Liver (tissue), 9 donors: ENCODE data around the gene DMPK. TPM values are rescaled to one million over a fixed set of nuclear protein-coding genes. Genes with fewer than 3 reads are reported as not detected.

Experiments used
- DNase-seq: peaks from one replicate; pipeline ENCODE4 v3.0.0-alpha.2; 2017; ENCODE audit warnings: low spot score
- H3K27ac ChIP-seq, 2 donors: one replicate each; pipeline ENCODE4 v1.7.0; 2013; ENCODE audit warnings: inconsistent platforms in 2 of 2, low read length in 2 of 2, control low read depth in 1 of 2, low read depth in 1 of 2, mild to moderate bottlenecking in 1 of 2
- H3K27me3 ChIP-seq, 4 donors: one replicate each; pipeline versions ENCODE4 v1.6.1 to v1.7.0; 2013; ENCODE audit warnings: low read length in 3 of 4, inconsistent platforms in 1 of 4, mild to moderate bottlenecking in 1 of 4, moderate library complexity in 1 of 4; ENCODE audit not compliant: control insufficient read depth in 4 of 4, insufficient read depth in 4 of 4
- H3K36me3 ChIP-seq, 4 donors: one replicate each; pipeline versions ENCODE4 v1.6.1 to v1.7.0; 2013; ENCODE audit warnings: low read length in 3 of 4, mild to moderate bottlenecking in 3 of 4, low read depth in 1 of 4, moderate library complexity in 1 of 4; ENCODE audit not compliant: control insufficient read depth in 4 of 4, insufficient read depth in 3 of 4
- H3K4me1 ChIP-seq, 4 donors: one replicate each; pipeline versions ENCODE4 v1.6.1 to v1.7.0; 2013; ENCODE audit warnings: low read length in 3 of 4, mild to moderate bottlenecking in 3 of 4, moderate library complexity in 1 of 4; ENCODE audit not compliant: control insufficient read depth in 4 of 4, insufficient read depth in 4 of 4
- H3K4me3 ChIP-seq, 3 donors: one replicate each; pipeline versions ENCODE4 v1.6.1 to v1.7.0; 2013; ENCODE audit warnings: low read length in 3 of 3, control low read depth in 1 of 3, low read depth in 1 of 3, mild to moderate bottlenecking in 1 of 3
- H3K9ac ChIP-seq, 2 donors: one replicate each; pipeline ENCODE4 v1.7.0; 2013; ENCODE audit warnings: low read length in 2 of 2, mild to moderate bottlenecking in 2 of 2, moderate library complexity in 2 of 2, control low read depth in 1 of 2, low read depth in 1 of 2
- H3K9me3 ChIP-seq, 4 donors: one replicate each; pipeline versions ENCODE4 v1.6.1 to v1.7.0; 2013; ENCODE audit warnings: low read length in 3 of 4; ENCODE audit not compliant: control insufficient read depth in 4 of 4
- EGR1 ChIP-seq, 2 donors: IDR thresholded peaks; 2 replicates each; pipeline ENCODE4 v1.6.1; 2016 to 2018; ENCODE audit warnings: antibody characterized with exemption in 2 of 2, low read depth in 2 of 2
- FOXA2 ChIP-seq: IDR thresholded peaks from 2 replicates; pipeline ENCODE4 v1.6.1; 2016; ENCODE audit warnings: antibody characterized with exemption
- GABPA ChIP-seq, 2 donors: IDR thresholded peaks in 1 of 2; conservative IDR thresholded peaks in 1 of 2; 2 replicates each; pipeline ENCODE4 v1.6.1; 2016; ENCODE audit warnings: antibody characterized with exemption in 2 of 2, mild to moderate bottlenecking in 1 of 2, moderate library complexity in 1 of 2
- HNF4A ChIP-seq, 2 donors: conservative IDR thresholded peaks; 2 replicates each; pipeline ENCODE4 v1.6.1; 2016; ENCODE audit warnings: antibody characterized with exemption in 2 of 2, mild to moderate bottlenecking in 2 of 2
- HNF4G ChIP-seq: IDR thresholded peaks from 2 replicates; pipeline ENCODE4 v1.6.1; 2016; ENCODE audit warnings: antibody characterized with exemption
- JUND ChIP-seq, 2 donors: IDR thresholded peaks; 2 replicates each; pipeline ENCODE4 v1.6.1; 2016; ENCODE audit warnings: antibody characterized with exemption in 2 of 2
- RAD21 ChIP-seq, 2 donors: IDR thresholded peaks; 2 replicates each; pipeline ENCODE4 v1.6.1; 2016; ENCODE audit warnings: antibody characterized with exemption in 2 of 2, mild to moderate bottlenecking in 2 of 2
- RXRA ChIP-seq, 2 donors: IDR thresholded peaks; 2 replicates each; pipeline ENCODE4 v1.6.1; 2017 to 2018; ENCODE audit warnings: antibody characterized with exemption in 2 of 2, mild to moderate bottlenecking in 1 of 2
- SP1 ChIP-seq: IDR thresholded peaks from 2 replicates; pipeline ENCODE4 v1.6.1; 2018; ENCODE audit warnings: antibody characterized with exemption, mild to moderate bottlenecking
- TAF1 ChIP-seq: conservative IDR thresholded peaks from 2 replicates; pipeline ENCODE4 v1.6.1; 2016; ENCODE audit warnings: antibody characterized with exemption, mild to moderate bottlenecking
- YY1 ChIP-seq: IDR thresholded peaks from 2 replicates; pipeline ENCODE4 v1.6.1; 2016; ENCODE audit warnings: antibody characterized with exemption, mild to moderate bottlenecking
- WGBS: extraction: QIAGEN DNeasy Blood & Tissue Kit; methylation state at CpG from one replicate; pipeline ENCODE4 v1.1.7; 2013; 5-methylcytosine and 5-hydroxymethylcytosine counted together
- polyA plus RNA-seq, 2 donors: library from polyadenylated mRNA; stranded (reverse) in 1 of 2; unstranded in 1 of 2; fragments of 200-250 nt in 1 of 2; fragments of >200 nt in 1 of 2; fragmentation: Nextera tagmentation in 1 of 2; extraction: Ambion mirVana in 1 of 2; gene quantifications; one replicate each; pipeline versions ENCODE4 v1.2.1 to v1.2.3, GENCODE V29; 2013 to 2015
- total RNA-seq, 2 donors: library from RNA; depleted of rRNA; stranded (reverse); fragments of >200 nt; gene quantifications; one replicate each; pipeline ENCODE4 v1.2.3, GENCODE V29; 2014
- TF ChIP-seq, protein P1 (sequence below): IDR thresholded peaks from 2 replicates; pipeline ENCODE4 v1.6.1; 2016; ENCODE audit warnings: antibody characterized with exemption
- TF ChIP-seq, protein P2 (sequence below): IDR thresholded peaks from 2 replicates; pipeline ENCODE4 v1.6.1; 2016; ENCODE audit warnings: antibody characterized with exemption
- donor health status: healthy.
- donor health status: healthy.
- donor health status: healthy.
- donor health status: healthy.
- donor health status: healthy.

DMPK gene
- total and polyA plus RNA-seq, 4 donors, result 1.8 to 12.5 (median 6.1) TPM

DNA sequence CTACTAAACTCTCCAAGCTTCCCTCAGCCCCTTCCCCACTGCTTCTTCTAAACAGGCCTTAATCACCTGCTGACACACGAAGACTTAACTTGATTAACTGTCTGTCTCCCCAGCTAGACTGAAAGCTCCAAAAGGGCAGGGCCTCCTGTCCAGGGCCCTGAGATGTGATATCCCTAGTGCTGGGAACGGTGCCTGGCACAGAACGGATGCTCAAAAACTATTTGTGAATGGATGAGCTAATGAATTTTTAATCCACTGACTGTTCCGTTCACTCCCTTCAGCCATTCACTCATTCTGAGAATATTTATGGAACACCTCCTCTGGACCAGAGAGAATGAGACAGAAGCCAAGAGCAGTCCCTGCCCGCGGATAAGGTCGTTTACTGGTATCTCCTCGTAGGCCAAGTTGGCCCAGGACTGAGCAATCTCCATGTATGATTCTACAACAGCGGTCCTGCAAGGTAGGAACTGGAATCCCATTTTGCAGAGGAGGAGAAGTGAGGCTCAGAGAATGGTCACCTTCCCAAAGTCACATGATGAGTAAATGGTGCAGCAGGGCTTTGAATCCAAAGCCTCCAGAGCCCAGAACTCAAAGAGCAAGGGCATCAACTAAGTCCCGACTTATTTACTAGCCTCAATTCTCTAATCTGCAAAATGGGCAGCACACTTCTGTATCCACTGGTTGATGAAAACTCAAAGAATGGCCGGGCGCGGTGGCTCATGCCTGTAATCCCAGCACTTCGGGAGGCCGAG is 6.9 kb upstream of the DMPK start (continued):
- TF ChIP-seq, protein P1, sequence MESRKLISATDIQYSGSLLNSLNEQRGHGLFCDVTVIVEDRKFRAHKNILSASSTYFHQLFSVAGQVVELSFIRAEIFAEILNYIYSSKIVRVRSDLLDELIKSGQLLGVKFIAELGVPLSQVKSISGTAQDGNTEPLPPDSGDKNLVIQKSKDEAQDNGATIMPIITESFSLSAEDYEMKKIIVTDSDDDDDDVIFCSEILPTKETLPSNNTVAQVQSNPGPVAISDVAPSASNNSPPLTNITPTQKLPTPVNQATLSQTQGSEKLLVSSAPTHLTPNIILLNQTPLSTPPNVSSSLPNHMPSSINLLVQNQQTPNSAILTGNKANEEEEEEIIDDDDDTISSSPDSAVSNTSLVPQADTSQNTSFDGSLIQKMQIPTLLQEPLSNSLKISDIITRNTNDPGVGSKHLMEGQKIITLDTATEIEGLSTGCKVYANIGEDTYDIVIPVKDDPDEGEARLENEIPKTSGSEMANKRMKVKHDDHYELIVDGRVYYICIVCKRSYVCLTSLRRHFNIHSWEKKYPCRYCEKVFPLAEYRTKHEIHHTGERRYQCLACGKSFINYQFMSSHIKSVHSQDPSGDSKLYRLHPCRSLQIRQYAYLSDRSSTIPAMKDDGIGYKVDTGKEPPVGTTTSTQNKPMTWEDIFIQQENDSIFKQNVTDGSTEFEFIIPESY, result no peak
- TF ChIP-seq GABPA (IDR thresholded peaks at IDR 0.05 in 1 of 2, conservative IDR thresholded peaks at IDR 0.05 in 1 of 2) (no peak), EGR1 (IDR thresholded peaks at IDR 0.05; ENCODE audit: low read depth in 2 of 2) (no peak), HNF4A (conservative IDR thresholded peaks at IDR 0.05) (no peak), JUND (IDR thresholded peaks at IDR 0.05) (no peak), RXRA (IDR thresholded peaks at IDR 0.05) (no peak), RAD21 (IDR thresholded peaks at IDR 0.05) (no peak), FOXA2 (no peak)

DNA sequence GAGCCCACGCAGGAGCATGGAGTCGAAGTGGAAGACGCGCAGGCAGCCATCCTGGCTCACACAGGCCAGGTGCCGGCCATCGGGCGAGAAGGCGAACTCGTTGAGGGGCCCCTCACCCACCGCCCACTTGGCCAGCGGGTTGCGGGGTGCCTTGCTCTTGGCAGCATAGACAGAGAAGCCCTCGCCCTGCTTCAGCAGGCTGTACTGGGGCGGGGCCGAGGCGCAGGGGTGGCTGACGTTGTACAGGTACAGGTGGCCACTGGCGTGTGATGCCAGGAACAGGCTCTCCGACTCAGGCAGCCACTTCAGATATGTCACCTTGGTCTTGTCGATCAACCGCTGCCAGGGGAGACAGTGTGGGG is 4.2 kb upstream of the DMPK start:
- peaks cover 0 to 29% (median 7%) of the 10 kb centered on the region in 4 donors for H3K36me3 ChIP-seq
- H3K27me3 ChIP-seq, result no peaks in the 10 kb centered on the region
- no peak for DNase-seq
- H3K27ac ChIP-seq, result no peak overlapping the region
- no peak overlapping the region for H3K9ac ChIP-seq
- TF ChIP-seq, protein P2, sequence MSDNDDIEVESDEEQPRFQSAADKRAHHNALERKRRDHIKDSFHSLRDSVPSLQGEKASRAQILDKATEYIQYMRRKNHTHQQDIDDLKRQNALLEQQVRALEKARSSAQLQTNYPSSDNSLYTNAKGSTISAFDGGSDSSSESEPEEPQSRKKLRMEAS, result no peak
- TF ChIP-seq GABPA (IDR thresholded peaks at IDR 0.05 in 1 of 2, conservative IDR thresholded peaks at IDR 0.05 in 1 of 2) (no peak), FOXA2 (no peak), YY1 (no peak), RXRA (IDR thresholded peaks at IDR 0.05) (no peak), EGR1 (IDR thresholded peaks at IDR 0.05; ENCODE audit: low read depth in 2 of 2) (no peak), TAF1 (no peak), JUND (IDR thresholded peaks at IDR 0.05) (no peak), HNF4G (no peak), SP1 (no peak)
- TF ChIP-seq, protein P1, result no peak
- peaks cover 3 to 6% (median 5%) of the 10 kb centered on the region in 4 donors for H3K4me1 ChIP-seq
- no peaks in the 10 kb centered on the region for H3K9me3 ChIP-seq
- no peak overlapping the region for H3K4me3 ChIP-seq
- 97% methylated on average over 21 of the region's 21 CpGs for WGBS

DNA sequence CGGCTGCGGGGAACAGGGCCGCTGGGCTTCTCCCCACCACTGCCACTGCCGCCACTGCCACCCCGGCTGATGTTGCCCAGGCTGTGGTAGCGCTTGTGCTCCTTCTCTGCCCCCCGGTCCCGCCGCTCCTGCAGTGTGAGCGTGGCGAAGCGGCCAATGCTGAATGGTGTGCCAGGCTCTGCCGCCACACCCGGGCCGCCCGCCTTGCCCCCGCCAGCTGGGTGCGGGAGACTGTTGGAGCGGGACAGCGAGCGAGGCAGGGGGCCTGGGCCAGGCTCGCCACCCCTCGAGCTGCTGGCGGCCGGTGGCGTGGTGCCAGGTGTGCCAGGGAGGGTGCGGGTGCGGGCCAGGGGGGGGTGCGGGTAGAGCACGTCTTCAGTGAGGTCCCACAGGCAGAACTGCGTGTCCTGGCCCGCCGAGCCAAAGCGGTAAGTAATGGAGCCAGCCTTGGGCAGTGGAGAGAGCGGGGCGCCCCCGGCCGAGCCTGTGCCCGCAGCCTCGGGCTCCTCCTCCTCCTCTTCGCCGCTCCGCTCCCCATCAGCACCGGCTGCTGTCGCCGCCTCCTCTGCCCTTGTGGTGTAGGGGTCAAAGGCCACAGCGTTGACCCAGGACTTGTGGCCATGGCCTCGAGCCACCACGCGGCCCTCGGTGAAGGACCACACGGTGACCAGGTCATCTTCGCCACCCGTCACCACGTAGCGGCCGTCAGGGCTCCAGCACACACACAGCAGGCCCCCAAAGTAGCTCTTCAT is 3.7 kb upstream of the DMPK start:
- TF ChIP-seq, protein P1, result no peak
- no peak for TF ChIP-seq HNF4A (conservative IDR thresholded peaks at IDR 0.05)
- no peak for DNase-seq
- WGBS, result 95% methylated on average over 57 of the region's 57 CpGs
- H3K9me3 ChIP-seq, result no peaks in the 10 kb centered on the region
- H3K9ac ChIP-seq, result no peak overlapping the region
- no peak overlapping the region for H3K4me3 ChIP-seq
- peaks cover 0 to 4% (median 2%) of the 10 kb centered on the region in 4 donors for H3K4me1 ChIP-seq
- no peak overlapping the region for H3K27ac ChIP-seq
- no peaks in the 10 kb centered on the region for H3K27me3 ChIP-seq
- peaks cover 0 to 29% (median 7%) of the 10 kb centered on the region in 4 donors for H3K36me3 ChIP-seq
